HepG2 (cell line): ENCODE results near the gene FSIP1. TPM values are rescaled to one million over a fixed set of nuclear protein-coding genes. Genes with fewer than 3 reads are reported as not detected.

Experiments used
- ATAC-seq: fragments of 200-7000 bp; cut with Tn5 transposase; 3 replicates; pipeline ENCODE4 v1.9.1; 2020; ENCODE audit warnings: mild to moderate bottlenecking, moderate library complexity
- BruUV-seq: library from RNA; stranded (reverse); fragments of 400-500 nt; replicated peaks from 2 replicates; lab custom pipeline; 2021; lab: Mats Ljungman, UMichigan
- CTCF ChIA-PET: fragments of 300-600 bp; formaldehyde crosslinking; extraction: SDS; loops from one replicate; lab custom pipeline; 2021; ENCODE audit warnings: low total read pairs, inconsistent platforms, low intra/inter-chr PET ratio; lab: Yijun Ruan, JAX
- POLR2A ChIA-PET: fragments of 350-600 bp; sonication (Branson Sonifier 250); formaldehyde crosslinking; loops from one replicate; lab custom pipeline; 2020; ENCODE audit warnings: antibody characterized with exemption, inconsistent platforms; lab: Yijun Ruan, JAX
- DNase-seq: peaks from one replicate; pipeline ENCODE4 v3.0.0-alpha.2; 2015; ENCODE audit warnings: low spot score
- FAIRE-seq: peaks from 3 replicates; lab custom pipeline; 2011; peaks lifted over from hg19 to GRCh38; lab: Jason Lieb, UNC
- H2AFZ ChIP-seq: one replicate; pipeline ENCODE4 v1.6.1; 2011; ENCODE audit warnings: low read length, inconsistent platforms
- H3K27ac ChIP-seq: fragments of 300-600 bp; 3 replicates; pipeline ENCODE4 v1.8.0; 2011; ENCODE audit warnings: mixed run types, mild to moderate bottlenecking, mixed read lengths, low read length, inconsistent platforms; ENCODE audit not compliant: insufficient read depth; ENCODE audit errors: extremely low read length
- H3K27me3 ChIP-seq, 2 experiments: fragments of 200-600 bp in 1 of 2; 2 replicates in 1 of 2; 3 replicates in 1 of 2; pipeline versions ENCODE4 v1.6.0 to v1.8.0; 2011; ENCODE audit warnings: low read length in 2 of 2, mild to moderate bottlenecking in 2 of 2, moderate library complexity in 2 of 2, inconsistent platforms in 1 of 2; ENCODE audit not compliant: insufficient read depth in 2 of 2, control insufficient read depth in 1 of 2
- H3K36me3 ChIP-seq, 2 experiments: fragments of 200-600 bp in 1 of 2; replicated peaks in 1 of 2; 2 replicates in 1 of 2; 3 replicates in 1 of 2; pipeline versions ENCODE4 v1.5.1 to v1.8.0; 2011; ENCODE audit warnings: low read length in 2 of 2, inconsistent platforms in 1 of 2; ENCODE audit not compliant: insufficient read depth in 2 of 2, control insufficient read depth in 1 of 2
- H3K4me1 ChIP-seq: 2 replicates; pipeline ENCODE4 v1.5.1; 2012; ENCODE audit warnings: low read length, inconsistent platforms; ENCODE audit not compliant: insufficient read depth
- H3K4me2 ChIP-seq: 2 replicates; pipeline ENCODE4 v1.6.0; 2011; ENCODE audit warnings: low read depth, low read length, inconsistent platforms
- H3K4me3 ChIP-seq, 3 experiments: fragments of 200-600 bp in 1 of 3; sonication (generic), shearing (Covaris generic) in 1 of 3; replicated peaks in 1 of 3; 2 replicates each; pipeline ENCODE4 v1.5.1; 2011 to 2016; ENCODE audit warnings: low read length in 3 of 3, inconsistent platforms in 2 of 3, low read depth in 2 of 3, mild to moderate bottlenecking in 2 of 3, control low read depth in 1 of 3, mixed read lengths in 1 of 3; ENCODE audit not compliant: insufficient read depth in 1 of 3
- H3K79me2 ChIP-seq: one replicate; pipeline ENCODE4 v1.6.1; 2011; ENCODE audit warnings: low read length, inconsistent platforms; ENCODE audit not compliant: insufficient read depth
- H3K9ac ChIP-seq: 2 replicates; pipeline ENCODE4 v1.6.0; 2011; ENCODE audit warnings: mild to moderate bottlenecking, low read depth, low read length, inconsistent platforms; ENCODE audit not compliant: insufficient read depth
- H3K9me3 ChIP-seq: 2 replicates; pipeline ENCODE4 v1.5.1; 2012; ENCODE audit warnings: mild to moderate bottlenecking, low read length
- H4K20me1 ChIP-seq: 2 replicates; pipeline ENCODE4 v1.6.0; 2011; ENCODE audit warnings: inconsistent platforms, mild to moderate bottlenecking, low read length, moderate library complexity; ENCODE audit not compliant: insufficient read depth
- AKNA ChIP-seq: sonication (generic); formaldehyde crosslinking; IDR thresholded peaks from 2 replicates; pipeline ENCODE4 v1.4.0; 2020; ENCODE audit warnings: missing genetic modification reagents, borderline replicate concordance
- CREB3 ChIP-seq: sonication (generic); formaldehyde crosslinking; IDR thresholded peaks from 2 replicates; pipeline ENCODE4 v1.5.0; 2020; ENCODE audit warnings: missing genetic modification reagents
- FOXC1 ChIP-seq: sonication (generic); formaldehyde crosslinking; IDR thresholded peaks from 2 replicates; pipeline ENCODE4 v1.8.0; 2022; ENCODE audit warnings: mild to moderate bottlenecking, missing genetic modification reagents, borderline replicate concordance
- GLMP ChIP-seq: sonication (generic); formaldehyde crosslinking; IDR thresholded peaks from 2 replicates; pipeline ENCODE4 v1.9.0; 2021; ENCODE audit warnings: missing genetic modification reagents, mild to moderate bottlenecking, borderline replicate concordance
- HNRNPH1 ChIP-seq: fragments of 200-400 bp; formaldehyde crosslinking; optimal IDR thresholded peaks from 2 replicates; pipeline ENCODE3; 2017; ENCODE audit warnings: mild to moderate bottlenecking, low read depth, low read length
- HOXA7 ChIP-seq: sonication (generic); formaldehyde crosslinking; IDR thresholded peaks from 2 replicates; pipeline ENCODE4 v1.8.1; 2022; ENCODE audit warnings: mild to moderate bottlenecking, missing genetic modification reagents, moderate library complexity
- HOXD1 ChIP-seq: sonication (generic); formaldehyde crosslinking; IDR thresholded peaks from 2 replicates; pipeline ENCODE4 v1.5.0; 2020; ENCODE audit warnings: missing genetic modification reagents
- NCOA1 ChIP-seq: sonication (generic); formaldehyde crosslinking; IDR thresholded peaks from 2 replicates; pipeline ENCODE4 v1.9.0; 2021; ENCODE audit warnings: missing genetic modification reagents
- NFE2L1 ChIP-seq: sonication (generic); formaldehyde crosslinking; IDR thresholded peaks from 2 replicates; pipeline ENCODE4 v1.4.0; 2020; ENCODE audit warnings: missing genetic modification reagents, mild to moderate bottlenecking, borderline replicate concordance
- POLR2G ChIP-seq: fragments of 200-400 bp; formaldehyde crosslinking; IDR thresholded peaks from 2 replicates; pipeline ENCODE4 v1.6.1; 2018; ENCODE audit warnings: mild to moderate bottlenecking, low read depth, low read length, moderate library complexity
- RFXANK ChIP-seq: IDR thresholded peaks from 2 replicates; pipeline ENCODE4 v1.6.1; 2016
- SIN3B ChIP-seq: fragments of 150-350 bp; IDR thresholded peaks from 2 replicates; pipeline ENCODE4 v1.6.1; 2014; ENCODE audit warnings: low read length
- TARDBP ChIP-seq: sonication (generic); formaldehyde crosslinking; IDR thresholded peaks from 2 replicates; pipeline ENCODE4 v1.8.0; 2022; ENCODE audit warnings: mild to moderate bottlenecking, missing genetic modification reagents
- ZBTB38 ChIP-seq: sonication (generic); formaldehyde crosslinking; IDR thresholded peaks from 2 replicates; pipeline ENCODE4 v1.5.1; 2020; ENCODE audit warnings: mild to moderate bottlenecking, missing genetic modification reagents
- ZFP1 ChIP-seq: IDR thresholded peaks from 2 replicates; pipeline ENCODE4 v1.6.1; 2016
- ZNF720 ChIP-seq: sonication (generic); formaldehyde crosslinking; IDR thresholded peaks from 2 replicates; pipeline ENCODE4 v1.4.0; 2020; ENCODE audit warnings: missing genetic modification reagents
- ZNF800 ChIP-seq: sonication (generic); formaldehyde crosslinking; IDR thresholded peaks from 2 replicates; pipeline ENCODE4 v1.4.0; 2020; ENCODE audit warnings: missing genetic modification reagents
- ZNF878 ChIP-seq: sonication (generic); formaldehyde crosslinking; IDR thresholded peaks from 2 replicates; pipeline ENCODE4 v1.8.1; 2023; ENCODE audit warnings: mild to moderate bottlenecking, missing genetic modification reagents, moderate library complexity
- WGBS: methylation state at CpG from one replicate; pipeline ENCODE4 v1.1.6; 2017; ENCODE audit warnings: low lambda C conversion rate; 5-methylcytosine and 5-hydroxymethylcytosine counted together
- in situ Hi-C: cut with HindIII; loops from 2 replicates; pipeline ENCODE4 v1.10.0; 2017; ENCODE audit warnings: low pct_unique_long_range_greater_than_20kb; ENCODE audit not compliant: extremely low pct_ligation_motif_present
- intact Hi-C: fragments of 100-400 bp; cut with micrococcal nuclease; formaldehyde crosslinking; loops from one replicate; pipeline ENCODE4 v1.10.0; 2022; ENCODE audit not compliant: unreplicated experiment
- polyA plus RNA-seq, 8 experiments: library from polyadenylated mRNA; depleted of rRNA in 3 of 8; stranded (reverse) in 7 of 8; unstranded in 1 of 8; fragments of >200 nt; fragmentation: Illumina TruSeq in 4 of 8; extraction: Trizol in 4 of 8; gene quantifications; 2 replicates each; pipeline versions ENCODE4 v1.2.1 to v1.2.3, GENCODE V29; 2011 to 2016; ENCODE audit warnings: low read depth in 4 of 8, missing spikeins in 1 of 8, mixed read lengths in 1 of 8; ENCODE audit not compliant: insufficient read depth in 1 of 8
- total RNA-seq, 5 experiments: library from RNA; depleted of rRNA; stranded (reverse); fragments of >200 nt; fragmentation: Illumina TruSeq; extraction: Trizol; gene quantifications; 2 replicates each; pipeline ENCODE4 v1.2.3, GENCODE V29; 2016; ENCODE audit warnings: low read depth in 1 of 5

FSIP1 gene
- total and polyA plus RNA-seq, 2 of the 13 experiments (the other 11 are each of a cell fraction or from before 2014, with no cell fraction given) = 0.18 TPM; not detected in 1

- no peak overlapping the region for H3K4me3 ChIP-seq
- POLR2A ChIA-PET = no interaction called here
- CTCF ChIA-PET = interaction anchor here (0.8 kb wide), 1 partner anchor 67 kb away, joined by 4 read pairs; no protein-coding TSS in a partner anchor
- no peak for FAIRE-seq
- in situ Hi-C loops = no loop called here
- H3K4me1 ChIP-seq = no peaks in the 10 kb centered on the region
- H3K27me3 ChIP-seq = no peaks in the 10 kb centered on the region
- H2AFZ ChIP-seq = no peak overlapping the region
- 0% methylated on average over 1 of the region's 1 CpG for WGBS
- H3K27ac ChIP-seq = no peak overlapping the region
- no peaks in the 10 kb centered on the region for H3K36me3 ChIP-seq
- DNase-seq = no peak
- H3K9ac ChIP-seq = no peak overlapping the region
- no peaks in the 10 kb centered on the region for H3K79me2 ChIP-seq
- no peak for TF ChIP-seq ZNF720 (CRISPR knock-in tag)
- no peak for TF ChIP-seq POLR2G
- TF ChIP-seq TARDBP (CRISPR knock-in tag) = no peak
- TF ChIP-seq RFXANK (CRISPR knock-in tag) = no peak
- no peak for TF ChIP-seq FOXC1 (CRISPR knock-in tag)
- TF ChIP-seq HOXA7 (CRISPR knock-in tag) = no peak
- no peak for TF ChIP-seq ZBTB38 (CRISPR knock-in tag)
- TF ChIP-seq ZFP1 (CRISPR knock-in tag) = no peak
- no peak for TF ChIP-seq ZNF878 (CRISPR knock-in tag)
- no peak for TF ChIP-seq NCOA1
- TF ChIP-seq NFE2L1 (CRISPR knock-in tag) = no peak
- no peak for TF ChIP-seq HOXD1
- TF ChIP-seq CREB3 (CRISPR knock-in tag) = no peak
- no peak for TF ChIP-seq AKNA (CRISPR knock-in tag)
- TF ChIP-seq GLMP (CRISPR knock-in tag) = no peak
- no peak for TF ChIP-seq SIN3B
- no peak for TF ChIP-seq HNRNPH1
- no peak for TF ChIP-seq ZNF800 (CRISPR knock-in tag)
- H4K20me1 ChIP-seq = no peaks in the 10 kb centered on the region
- no peak overlapping the region for H3K4me2 ChIP-seq
- no TSS peak for BruUV-seq
- no peaks in the 10 kb centered on the region for H3K9me3 ChIP-seq
- intact Hi-C loops = no loop called here
- no peak for ATAC-seq
These were observed 29.6 kb downstream of the FSIP1 start for GRCh38 chr15:39752991-39753390.
